Measurements from ENCODE around the gene BRMS1L.

BRMS1L gene

GRCh38 chr14:35878272-35879150 is 52.4 kb downstream of the BRMS1L start:
- no peak for DNase-seq (ENCODE audit: low spot score)
- Histone ChIP-seq H3K36me3 (ENCODE audit: low read depth) (no peaks in the 10 kb centered on the region), H3K4me3 (ENCODE audit: severe bottlenecking) (no peak overlapping the region), H3K27ac (ENCODE audit: poor library complexity, severe bottlenecking) (peak overlapping the region; percentile 71), H3K9me3 (ENCODE audit: severe bottlenecking) (no peaks in the 10 kb centered on the region), H3K4me1 (ENCODE audit: insufficient read depth, poor library complexity, severe bottlenecking) (peaks cover 37% of the 10 kb centered on the region), H3K27me3 (ENCODE audit: insufficient read depth, poor library complexity, severe bottlenecking) (no peaks in the 10 kb centered on the region)
- peak; percentile 89 for ATAC-seq (ENCODE audit: low read depth)
- TF ChIP-seq CTCF (IDR thresholded peaks at IDR 0.05; ENCODE audit: poor library complexity, severe bottlenecking): no peak

GRCh38 chr14:35879151-35879648 is 53.1 kb downstream of the BRMS1L start:
- no peaks in the 10 kb centered on the region for H3K9me3 ChIP-seq (ENCODE audit: severe bottlenecking)
- no peaks in the 10 kb centered on the region for H3K36me3 ChIP-seq (ENCODE audit: low read depth)
- no peak overlapping the region for H3K4me3 ChIP-seq (ENCODE audit: severe bottlenecking)
- DNase-seq (ENCODE audit: low spot score): no peak
- peaks cover 37% of the 10 kb centered on the region for H3K4me1 ChIP-seq (ENCODE audit: insufficient read depth, poor library complexity, severe bottlenecking)
- no peak for TF ChIP-seq CTCF (IDR thresholded peaks at IDR 0.05; ENCODE audit: poor library complexity, severe bottlenecking)
- peak overlapping the region; percentile 71 for H3K27ac ChIP-seq (ENCODE audit: poor library complexity, severe bottlenecking)
- ATAC-seq (ENCODE audit: low read depth): no peak
- no peaks in the 10 kb centered on the region for H3K27me3 ChIP-seq (ENCODE audit: insufficient read depth, poor library complexity, severe bottlenecking)

DNA sequence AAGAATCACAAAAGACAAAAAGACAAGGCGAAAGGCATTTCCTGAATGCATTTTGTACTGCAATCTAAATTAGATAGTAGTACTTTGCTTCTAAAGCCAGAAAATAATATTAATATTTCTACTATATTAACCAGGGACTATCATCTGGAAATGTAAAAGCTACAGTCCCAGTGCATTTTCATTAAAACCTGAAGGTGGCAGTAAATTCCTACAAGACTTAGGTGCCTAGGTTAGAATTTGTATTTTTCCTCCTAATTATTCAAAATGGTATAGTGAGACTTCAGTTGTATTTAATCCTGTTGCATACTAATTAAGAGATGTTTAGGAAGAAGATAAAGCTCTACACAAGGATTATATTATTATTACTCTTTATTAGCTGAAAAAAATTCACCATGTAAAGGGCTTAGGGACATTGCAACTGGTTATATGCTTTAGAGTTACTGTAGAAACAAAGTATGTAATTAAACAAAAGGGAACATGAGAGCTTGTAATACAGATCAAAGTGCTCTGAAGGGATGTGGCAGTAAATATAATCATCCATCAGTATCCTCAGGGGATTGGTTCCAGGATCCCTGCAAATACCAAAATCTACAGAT is 53.6 kb downstream of the BRMS1L start:
- H3K4me1 ChIP-seq (ENCODE audit: insufficient read depth, poor library complexity, severe bottlenecking): peaks cover 37% of the 10 kb centered on the region
- no peak for DNase-seq (ENCODE audit: low spot score)

GRCh38 chr14:35881280-35881679 is 55.1 kb downstream of the BRMS1L start:
- H3K4me1 ChIP-seq (ENCODE audit: insufficient read depth, poor library complexity, severe bottlenecking): peaks cover 30% of the 10 kb centered on the region
- no peaks in the 10 kb centered on the region for H3K9me3 ChIP-seq (ENCODE audit: severe bottlenecking)
- no peaks in the 10 kb centered on the region for H3K36me3 ChIP-seq (ENCODE audit: low read depth)
- H3K27me3 ChIP-seq (ENCODE audit: insufficient read depth, poor library complexity, severe bottlenecking): no peaks in the 10 kb centered on the region
- no peak for DNase-seq (ENCODE audit: low spot score)
- no peak for ATAC-seq (ENCODE audit: low read depth)
- no peak for TF ChIP-seq CTCF (IDR thresholded peaks at IDR 0.05; ENCODE audit: poor library complexity, severe bottlenecking)
- no peak overlapping the region for H3K4me3 ChIP-seq (ENCODE audit: severe bottlenecking)
- no peak overlapping the region for H3K27ac ChIP-seq (ENCODE audit: poor library complexity, severe bottlenecking)

More for the DNA sequence above, 53.6 kb downstream of the BRMS1L start:
- no peaks in the 10 kb centered on the region for H3K36me3 ChIP-seq (ENCODE audit: low read depth)
- no peaks in the 10 kb centered on the region for H3K9me3 ChIP-seq (ENCODE audit: severe bottlenecking)
- no peak overlapping the region for H3K4me3 ChIP-seq (ENCODE audit: severe bottlenecking)
- peak overlapping the region; percentile 71 for H3K27ac ChIP-seq (ENCODE audit: poor library complexity, severe bottlenecking)
- no peak for ATAC-seq (ENCODE audit: low read depth)
- H3K27me3 ChIP-seq (ENCODE audit: insufficient read depth, poor library complexity, severe bottlenecking): no peaks in the 10 kb centered on the region
- peak; percentile 91 for TF ChIP-seq CTCF (IDR thresholded peaks at IDR 0.05; ENCODE audit: poor library complexity, severe bottlenecking)
